Skin epidermis (tissue), 12 donors: ENCODE results near the gene MEF2C.

Source experiments
- H3K27ac ChIP-seq, 21 experiments: fragments of 200-600 bp; sonication (generic) in 11 of 21; one replicate each; pipeline ENCODE4 v1.5.0; 2020; ENCODE audit warnings: mild to moderate bottlenecking in 3 of 21, inconsistent platforms in 2 of 21, moderate library complexity in 2 of 21
- H3K4me3 ChIP-seq, 7 experiments: fragments of 200-600 bp; sonication (generic) in 2 of 7; one replicate each; pipeline ENCODE4 v1.5.0; 2020; ENCODE audit warnings: inconsistent platforms in 2 of 7, mild to moderate bottlenecking in 2 of 7, moderate library complexity in 1 of 7

MEF2C gene

DNA sequence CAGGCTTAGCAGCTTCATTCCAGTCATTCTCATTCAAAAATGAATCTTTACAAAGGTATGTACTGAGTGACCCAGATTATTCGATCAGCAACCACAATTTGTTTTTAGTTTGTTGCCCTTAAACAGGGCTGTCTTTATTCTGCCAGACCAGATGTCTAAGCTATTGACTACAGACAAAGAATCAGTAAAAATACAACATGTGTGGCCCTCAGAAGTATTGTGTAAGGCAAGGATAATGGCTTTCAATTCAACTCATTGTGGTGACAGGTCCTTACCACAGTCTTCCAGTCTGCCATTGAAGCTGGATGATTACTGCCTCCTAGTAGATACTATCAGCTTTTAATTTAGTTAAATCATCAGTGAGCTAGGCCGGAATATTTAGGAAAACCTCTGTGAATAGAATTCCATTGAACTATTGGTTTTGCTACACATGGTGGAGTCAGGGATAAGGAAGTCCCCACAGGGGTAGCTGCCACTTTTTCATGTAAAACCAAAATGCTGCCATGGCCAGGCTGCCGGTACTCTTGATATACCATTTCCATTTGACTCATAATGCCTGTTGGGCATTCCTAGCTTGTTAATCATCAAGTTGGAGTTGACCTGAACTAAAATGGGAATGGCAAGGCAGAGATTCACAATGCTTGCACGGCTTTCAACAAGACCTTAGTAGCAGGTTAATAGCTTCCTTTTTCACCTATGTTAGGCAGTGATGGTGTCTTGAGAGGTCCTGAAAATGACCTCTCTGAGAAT, 175.6 kb downstream of the MEF2C start:
- no peak overlapping the region for H3K27ac ChIP-seq
- H3K4me3 ChIP-seq = no peak overlapping the region

DNA sequence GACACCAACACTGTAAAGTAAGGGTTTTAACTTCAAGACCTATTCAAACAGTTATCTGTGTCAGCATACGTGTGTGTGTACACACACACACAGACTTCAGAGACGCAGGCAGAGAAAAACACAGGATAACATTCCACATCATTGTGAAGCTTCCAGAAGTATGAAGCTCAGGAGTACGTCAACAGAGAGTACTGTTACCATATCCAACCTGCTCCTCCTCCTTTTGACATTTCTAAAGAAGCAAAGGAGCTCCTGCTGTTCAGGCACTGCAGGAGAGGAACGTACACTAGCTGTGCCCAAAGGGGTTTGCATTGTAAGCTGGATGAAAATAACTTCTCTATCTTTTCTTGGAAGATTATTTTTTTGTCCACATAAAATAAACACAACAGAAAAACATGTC, 180.7 kb downstream of the MEF2C start:
- Histone ChIP-seq H3K4me3 (no peak overlapping the region), H3K27ac (no peak overlapping the region)

DNA sequence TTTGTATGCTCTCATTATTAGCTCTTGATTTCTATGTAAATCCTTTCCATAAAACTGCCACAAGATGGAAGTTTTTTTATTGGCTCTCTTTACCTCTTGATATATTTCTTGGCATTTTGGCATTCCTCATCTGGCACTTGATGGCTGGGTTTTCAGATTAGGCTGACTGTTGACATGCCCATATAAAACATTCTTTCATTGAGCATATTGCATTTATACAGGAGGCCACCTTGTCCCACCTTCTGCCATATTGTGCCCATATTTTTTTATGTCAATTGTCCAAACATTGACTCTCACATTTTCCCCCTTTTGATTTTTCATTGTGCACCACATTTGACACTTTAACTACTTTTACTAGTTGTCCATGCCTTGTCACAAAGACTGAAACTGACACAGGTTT, 182.9 kb downstream of the MEF2C start:
- Histone ChIP-seq H3K4me3 (no peak overlapping the region), H3K27ac (no peak overlapping the region)

DNA sequence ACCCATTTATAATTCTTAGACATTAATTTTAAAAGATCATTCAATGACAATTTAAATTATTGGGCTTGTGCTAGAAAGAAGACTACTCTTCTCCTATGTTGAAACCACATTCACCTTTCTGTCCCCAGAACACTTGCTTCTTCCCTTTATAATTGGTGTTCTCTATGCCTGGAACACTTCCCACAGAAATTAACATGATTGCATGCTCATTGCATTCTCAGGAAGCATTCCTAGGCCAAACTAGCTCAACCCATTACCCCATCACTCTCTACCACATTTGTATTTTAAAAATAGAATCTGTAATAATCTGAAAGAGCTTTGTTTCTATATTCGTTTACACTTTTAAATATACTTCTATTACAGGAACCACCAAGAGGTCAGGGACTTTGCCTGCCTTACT, 184.7 kb downstream of the MEF2C start:
- H3K4me3 ChIP-seq = no peak overlapping the region
- H3K27ac ChIP-seq = no peak overlapping the region

GRCh38 chr5:88696466-88696865, 186.5 kb downstream of the MEF2C start:
- Histone ChIP-seq H3K27ac (no peak overlapping the region), H3K4me3 (no peak overlapping the region)

GRCh38 chr5:88695931-88696330, 187.1 kb downstream of the MEF2C start:
- Histone ChIP-seq H3K4me3 (no peak overlapping the region), H3K27ac (no peak overlapping the region)

- Histone ChIP-seq H3K27ac (no peak overlapping the region), H3K4me3 (no peak overlapping the region)
These were observed 187.8 kb downstream of the MEF2C start for GRCh38 chr5:88695232-88695631.

- Histone ChIP-seq H3K27ac (no peak overlapping the region), H3K4me3 (no peak overlapping the region)
These were observed 188.8 kb downstream of the MEF2C start for GRCh38 chr5:88694023-88694679.

GRCh38 chr5:88693071-88693932, 189.7 kb downstream of the MEF2C start:
- peak overlapping the region in 1 of 7 experiments; percentile 12 for H3K4me3 ChIP-seq
- H3K27ac ChIP-seq = no peak overlapping the region

DNA sequence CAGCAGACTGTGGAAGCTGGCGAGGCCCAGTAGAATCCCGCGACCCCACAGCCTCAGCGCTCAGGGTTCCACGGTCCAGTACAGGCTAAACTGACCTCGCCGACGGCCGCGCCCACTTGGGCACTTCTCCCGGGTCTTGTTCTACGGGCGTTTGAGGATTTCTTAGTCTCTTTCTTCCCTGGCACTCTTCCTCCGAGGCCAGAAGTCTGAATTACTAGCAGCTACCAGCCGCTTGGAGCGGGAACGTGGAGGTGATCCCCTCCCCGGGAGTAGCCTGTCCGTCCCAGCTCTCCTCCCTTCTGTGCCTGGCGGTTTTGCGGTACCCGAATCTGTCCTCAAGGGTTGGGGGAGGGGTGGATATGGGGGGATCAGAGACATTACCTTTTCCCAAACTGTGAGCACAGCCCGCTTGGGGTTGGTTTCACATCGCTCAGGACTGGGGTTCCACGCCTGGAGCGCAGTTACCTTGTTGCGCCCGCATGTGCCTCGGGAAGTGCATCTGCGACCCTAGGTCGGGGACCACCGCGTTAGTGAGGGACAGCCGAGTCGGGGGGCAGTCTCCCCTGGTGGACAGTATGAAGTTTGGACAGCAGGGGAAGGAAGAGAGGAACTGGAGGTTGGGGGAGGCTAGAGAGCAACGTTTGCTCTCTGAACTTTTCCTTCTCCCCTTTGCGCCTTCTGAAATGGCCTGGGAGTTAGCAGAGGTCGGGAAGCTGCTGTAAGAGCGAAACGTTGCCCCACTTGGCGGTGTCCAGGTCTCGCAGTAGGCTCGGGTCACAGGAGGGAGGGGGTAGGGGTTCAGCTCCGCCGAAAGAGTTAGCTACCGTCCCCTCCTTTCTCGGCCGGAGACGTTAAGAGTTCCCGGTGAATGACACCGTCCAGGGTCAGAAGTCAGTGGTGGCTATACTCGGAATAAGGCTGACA, 190.8 kb downstream of the MEF2C start:
- no peak overlapping the region for H3K27ac ChIP-seq
- peak overlapping the region in 1 of 7 experiments; percentile 12 for H3K4me3 ChIP-seq

DNA sequence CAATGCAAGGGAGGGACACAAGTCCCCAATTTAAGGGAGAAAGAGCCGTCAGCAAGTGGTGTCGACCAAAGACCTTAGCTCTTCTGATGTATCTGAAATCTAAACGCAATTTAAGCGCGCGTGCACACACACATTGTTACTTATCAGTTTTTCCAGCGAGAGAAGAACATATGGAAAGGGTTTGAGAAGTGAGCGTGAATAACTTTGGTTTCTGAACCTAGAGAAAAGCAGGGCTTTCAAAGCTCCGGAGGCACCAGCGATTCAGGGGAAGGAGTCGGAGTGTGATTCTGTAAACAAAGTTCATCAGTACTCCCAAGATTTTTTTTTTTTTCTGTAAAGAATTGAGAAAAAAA, 191.8 kb downstream of the MEF2C start:
- peak overlapping the region in 1 of 7 experiments; percentile 4 for H3K4me3 ChIP-seq
- H3K27ac ChIP-seq = no peak overlapping the region

GRCh38 chr5:88690409-88691229, 192.4 kb downstream of the MEF2C start:
- H3K27ac ChIP-seq = no peak overlapping the region

GRCh38 chr5:88689668-88690408, 193.1 kb downstream of the MEF2C start:
- H3K4me3 ChIP-seq = no peak overlapping the region

More at GRCh38 chr5:88690409-88691229, 192.4 kb downstream of the MEF2C start:
- H3K4me3 ChIP-seq = peak overlapping the region in 1 of 7 experiments; percentile 4

DNA sequence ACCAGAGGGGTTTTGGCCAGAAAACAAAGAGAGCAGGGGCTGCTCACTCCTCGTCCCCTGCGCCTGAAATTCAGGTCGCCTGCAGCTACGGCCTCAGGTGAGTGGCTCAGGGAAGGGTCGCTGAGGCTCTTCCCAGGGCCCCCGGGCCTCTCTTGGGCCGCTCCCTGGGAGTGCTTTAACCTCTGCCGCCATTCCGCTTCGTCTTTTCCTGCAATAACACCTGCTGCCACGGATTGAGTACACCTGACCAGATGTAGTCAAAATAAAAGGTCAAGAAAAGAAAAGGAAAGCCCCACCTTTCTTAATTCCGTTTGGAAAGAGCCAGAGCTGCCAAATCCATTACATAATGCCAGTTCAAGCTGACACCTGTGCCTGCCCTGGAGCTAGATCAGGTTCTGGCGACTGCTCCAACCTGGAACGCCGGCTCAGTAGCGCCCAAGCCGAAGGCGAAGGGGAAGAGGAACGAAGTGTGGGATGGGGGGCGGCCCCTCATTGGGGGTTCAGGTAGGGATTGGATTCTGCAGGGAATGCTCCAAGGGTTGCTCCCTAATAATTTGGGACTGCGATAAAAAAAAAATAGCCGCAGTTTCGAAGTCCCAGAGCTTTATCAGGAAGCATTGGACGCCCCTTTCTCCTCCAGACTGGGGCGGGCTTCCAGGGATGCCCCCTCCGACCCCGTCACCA, 193.9 kb downstream of the MEF2C start:
- Histone ChIP-seq H3K27ac (no peak overlapping the region), H3K4me3 (no peak overlapping the region)

More at GRCh38 chr5:88689668-88690408, 193.1 kb downstream of the MEF2C start:
- H3K27ac ChIP-seq = no peak overlapping the region

DNA sequence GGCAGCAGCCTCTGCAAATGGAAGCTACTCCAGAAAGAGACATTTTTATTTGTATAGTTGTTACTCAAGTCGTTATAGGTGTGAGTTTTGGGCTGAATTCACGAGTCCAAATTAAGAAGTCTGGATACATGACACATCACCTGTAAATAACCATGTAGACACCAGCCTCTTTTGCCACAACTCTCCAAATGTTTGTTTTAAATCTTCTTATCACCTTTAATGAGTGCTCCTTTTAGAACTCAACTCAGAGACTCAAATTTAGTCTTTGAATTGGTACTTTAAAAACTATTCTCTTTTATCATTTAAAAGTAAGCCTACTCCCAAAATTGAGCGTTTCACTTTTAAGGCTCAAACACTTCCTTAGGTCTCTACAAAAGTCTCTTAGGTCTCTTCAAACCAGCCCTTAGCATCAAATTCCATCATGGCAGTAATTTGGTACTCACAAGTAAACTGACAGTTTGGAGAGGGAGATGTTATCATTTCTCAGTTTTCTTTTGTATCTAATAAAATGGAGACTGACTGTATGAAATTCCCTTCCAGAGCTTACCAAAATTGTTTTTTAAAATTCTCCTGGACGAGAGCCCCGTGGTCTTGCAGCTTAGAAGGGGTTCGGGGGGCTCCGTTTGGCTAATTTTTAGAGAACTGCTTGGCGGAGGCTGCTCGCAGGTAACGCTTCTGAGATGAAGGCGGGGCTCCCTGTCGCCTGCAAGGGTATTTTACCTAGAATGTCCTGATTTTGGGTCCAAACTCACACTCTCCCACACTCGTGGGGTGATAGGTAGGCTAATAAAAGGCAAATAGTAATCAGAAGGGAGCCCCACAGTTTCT, 194.6 kb downstream of the MEF2C start:
- no peak overlapping the region for H3K4me3 ChIP-seq
- H3K27ac ChIP-seq = no peak overlapping the region

GRCh38 chr5:88687373-88687911, 195.5 kb downstream of the MEF2C start:
- Histone ChIP-seq H3K4me3 (no peak overlapping the region), H3K27ac (no peak overlapping the region)
